ENCODE data around the gene TCF15. TPM values are rescaled to one million over a fixed set of nuclear protein-coding genes. Genes with fewer than 3 reads are reported as not detected.

The TCF15 gene
- total RNA-seq, 4 donors from 2014 or later: not detected

GRCh38 chr20:571754-572441 is 38.2 kb downstream of the TCF15 start:
- intact Hi-C loops (cut with DNase I; ENCODE audit: low total_unique reads) (no loop called here), in situ Hi-C loops (cut with MboI; ENCODE audit: low pct_ligation_motif_present in 1 of 4, low pct_unique_long_range_greater_than_20kb in 1 of 4, low sequenced_read_pairs in 3 of 4) (loop anchor here in 1 of 4 donors (25.0 kb wide), 1 partner anchor 165 kb away; no protein-coding TSS in a partner anchor)
- 16 to 17% methylated on average over 10 to 23 of the region's 24 CpGs for WGBS, 2 donors (ENCODE audit: low coverage in 1 of 2)
- Histone ChIP-seq H3K4me1 (peaks cover 0 to 11% (median 9%) of the 10 kb centered on the region in 4 donors), H3K36me3 (no peaks in the 10 kb centered on the region), H3K4me3 (no peak overlapping the region), H3K27ac (peak overlapping the region in 2 of 4 donors; percentile 12 to 14), H3K9me3 (no peaks in the 10 kb centered on the region), H3K27me3 (peaks cover 85% of the 10 kb centered on the region)
- peak; percentile 67 for DNase-seq
- no peak for TF ChIP-seq EP300 (IDR thresholded peaks at IDR 0.05; ENCODE audit: low read depth)
- TF ChIP-seq POLR2AphosphoS5 (IDR thresholded peaks at IDR 0.05): peak in 1 of 3 donors; percentile 16

- intact Hi-C loops (cut with DNase I; ENCODE audit: low total_unique reads) (loop anchor here (2.0 kb wide), 1 partner anchor 78 kb away; no protein-coding TSS in a partner anchor), in situ Hi-C loops (cut with MboI; ENCODE audit: low pct_ligation_motif_present in 1 of 4, low pct_unique_long_range_greater_than_20kb in 1 of 4, low sequenced_read_pairs in 3 of 4) (loop anchor here (10.0 to 25.0 kb wide), 4 partner anchors 76 to 168 kb away; partner anchors contain the start of gene SRXN1 (in 1 of the 4))
- H3K27me3 ChIP-seq: peaks cover 74% of the 10 kb centered on the region
- no peak overlapping the region for H3K4me3 ChIP-seq
- no peak for TF ChIP-seq POLR2A (IDR thresholded peaks at IDR 0.05)
- TF ChIP-seq EP300 (IDR thresholded peaks at IDR 0.05; ENCODE audit: low read depth): no peak
- no peak for TF ChIP-seq POLR2AphosphoS5 (IDR thresholded peaks at IDR 0.05)
- no peak for TF ChIP-seq CTCF (IDR thresholded peaks at IDR 0.05)
- H3K36me3 ChIP-seq: no peaks in the 10 kb centered on the region
- no peak for DNase-seq
- no peaks in the 10 kb centered on the region for H3K9me3 ChIP-seq
- peaks cover 0 to 11% (median 9%) of the 10 kb centered on the region in 4 donors for H3K4me1 ChIP-seq
- H3K27ac ChIP-seq: no peak overlapping the region
- 64 to 71% methylated on average over 1 to 14 of the region's 14 CpGs for WGBS, 2 donors (ENCODE audit: low coverage in 1 of 2)
These were observed 41.3 kb downstream of the TCF15 start for GRCh38 chr20:568673-569415.

- DNase-seq: no peak
- H3K4me3 ChIP-seq: no peak overlapping the region
- no peak overlapping the region for H3K27ac ChIP-seq
- H3K4me1 ChIP-seq: peaks cover 0 to 11% (median 9%) of the 10 kb centered on the region in 4 donors
- 36% methylated on average over 19 of the region's 20 CpGs; no CpG with 5 or more reads in 1 of the 2 donors for WGBS, 2 donors (ENCODE audit: low coverage in 1 of 2)
- no peaks in the 10 kb centered on the region for H3K9me3 ChIP-seq
- peaks cover 68% of the 10 kb centered on the region for H3K27me3 ChIP-seq
- intact Hi-C loops (cut with DNase I; ENCODE audit: low total_unique reads) (loop anchor here (2.0 kb wide), 1 partner anchor 79 kb away; no protein-coding TSS in a partner anchor), in situ Hi-C loops (cut with MboI; ENCODE audit: low pct_ligation_motif_present in 1 of 4, low pct_unique_long_range_greater_than_20kb in 1 of 4, low sequenced_read_pairs in 3 of 4) (loop anchor here (10.0 to 25.0 kb wide), 4 partner anchors 77 to 169 kb away; partner anchors contain the start of gene SRXN1 (in 1 of the 4))
- no peak for TF ChIP-seq POLR2AphosphoS5 (IDR thresholded peaks at IDR 0.05)
- TF ChIP-seq EP300 (IDR thresholded peaks at IDR 0.05; ENCODE audit: low read depth): no peak
- TF ChIP-seq CTCF (IDR thresholded peaks at IDR 0.05): no peak
- TF ChIP-seq POLR2A (IDR thresholded peaks at IDR 0.05): no peak
- H3K36me3 ChIP-seq: no peaks in the 10 kb centered on the region
These were observed 41.9 kb downstream of the TCF15 start for GRCh38 chr20:568097-568652.

GRCh38 chr20:564192-564591 is 45.9 kb downstream of the TCF15 start:
- in situ Hi-C loops (cut with MboI; ENCODE audit: low pct_ligation_motif_present in 1 of 4, low pct_unique_long_range_greater_than_20kb in 1 of 4, low sequenced_read_pairs in 3 of 4): loop anchor here (10.0 to 25.0 kb wide), 4 partner anchors 81 to 173 kb away; partner anchors contain the start of gene SRXN1 (in 1 of the 4)
- WGBS, 2 donors (ENCODE audit: low coverage in 1 of 2): 93 to 100% methylated on average over 2 to 3 of the region's 3 CpGs
- Histone ChIP-seq H3K27me3 (peaks cover 51% of the 10 kb centered on the region), H3K27ac (no peak overlapping the region), H3K36me3 (no peaks in the 10 kb centered on the region), H3K4me3 (no peak overlapping the region), H3K9me3 (no peaks in the 10 kb centered on the region), H3K4me1 (no peaks in the 10 kb centered on the region)
- intact Hi-C loops (cut with DNase I; ENCODE audit: low total_unique reads): no loop called here
- DNase-seq: no peak
- TF ChIP-seq EP300 (IDR thresholded peaks at IDR 0.05; ENCODE audit: low read depth): no peak
- no peak for TF ChIP-seq POLR2AphosphoS5 (IDR thresholded peaks at IDR 0.05)
- no peak for TF ChIP-seq CTCF (IDR thresholded peaks at IDR 0.05)
- TF ChIP-seq POLR2A (IDR thresholded peaks at IDR 0.05): no peak

Data from transverse colon (tissue), 4 donors.